ENCODE results near the gene FHIT. TPM values are rescaled to one million over a fixed set of nuclear protein-coding genes. Genes with fewer than 3 reads are reported as not detected.

Gene FHIT
- total RNA-seq, 1 experiment from 2014 or later, result 0.34 TPM

- DNase-seq (ENCODE audit: low read depth), result no peak
Observed at GRCh38 chr3:60343831-60344230, 907.4 kb downstream of the FHIT start.

GRCh38 chr3:60339304-60339703 lies 911.9 kb downstream of the FHIT start:
- no peak for DNase-seq (ENCODE audit: low read depth)

- no peak for DNase-seq (ENCODE audit: low read depth)
Observed at GRCh38 chr3:60337421-60337820, 913.8 kb downstream of the FHIT start.

GRCh38 chr3:60336061-60336460 lies 915.2 kb downstream of the FHIT start:
- no peak for DNase-seq (ENCODE audit: low read depth)

- no peak for DNase-seq (ENCODE audit: low read depth)
Observed at GRCh38 chr3:60333710-60334109, 917.5 kb downstream of the FHIT start.

- no peak for DNase-seq (ENCODE audit: low read depth)
Observed at GRCh38 chr3:60330107-60330506, 921.1 kb downstream of the FHIT start.

GRCh38 chr3:60325610-60326170 lies 925.6 kb downstream of the FHIT start:
- DNase-seq (ENCODE audit: low read depth), result no peak

- no peak for DNase-seq (ENCODE audit: low read depth)
Observed at GRCh38 chr3:60323651-60324050, 927.6 kb downstream of the FHIT start.

GRCh38 chr3:60323180-60323579 lies 928.1 kb downstream of the FHIT start:
- no peak for DNase-seq (ENCODE audit: low read depth)

GRCh38 chr3:60322298-60322856 lies 928.9 kb downstream of the FHIT start:
- no peak for DNase-seq (ENCODE audit: low read depth)

- DNase-seq (ENCODE audit: low read depth), result no peak
Observed at GRCh38 chr3:60319179-60319858, 931.9 kb downstream of the FHIT start.

GRCh38 chr3:60316121-60316797 lies 935.0 kb downstream of the FHIT start:
- DNase-seq (ENCODE audit: low read depth), result no peak

- DNase-seq (ENCODE audit: low read depth), result no peak
Observed at GRCh38 chr3:60313951-60314461, 937.2 kb downstream of the FHIT start.

- DNase-seq (ENCODE audit: low read depth), result no peak
Observed at GRCh38 chr3:60313231-60313798, 937.9 kb downstream of the FHIT start.

- no peak for DNase-seq (ENCODE audit: low read depth)
Observed at GRCh38 chr3:60309539-60310268, 941.5 kb downstream of the FHIT start.

GRCh38 chr3:60308808-60309207 lies 942.4 kb downstream of the FHIT start:
- DNase-seq (ENCODE audit: low read depth), result no peak

GRCh38 chr3:60307562-60308199 lies 943.6 kb downstream of the FHIT start:
- DNase-seq (ENCODE audit: low read depth), result no peak

GRCh38 chr3:60304112-60304511 lies 947.1 kb downstream of the FHIT start:
- no peak for DNase-seq (ENCODE audit: low read depth)

GRCh38 chr3:60303160-60303559 lies 948.1 kb downstream of the FHIT start:
- no peak for DNase-seq (ENCODE audit: low read depth)

- no peak for DNase-seq (ENCODE audit: low read depth)
Observed at GRCh38 chr3:60301142-60301541, 950.1 kb downstream of the FHIT start.

GRCh38 chr3:60298141-60298540 lies 953.1 kb downstream of the FHIT start:
- no peak for DNase-seq (ENCODE audit: low read depth)

Measured in LHCN-M2 (cell line).